Epithelial cell of esophagus (primary cell): Measurements from ENCODE around the gene TMEM178B.
"Not testable (repeated sequence)": the region's sequence is repeated elsewhere in the genome, so short reads cannot be mapped to it uniquely, and the experiment has no call there.

Experiments
- DNase-seq: peaks from one replicate; pipeline ENCODE4 v3.0.0; 2010; ENCODE audit warnings: low read depth
- H3K4me3 ChIP-seq: 2 replicates; pipeline ENCODE4 v1.5.1; 2011; ENCODE audit warnings: mild to moderate bottlenecking, low read length, control low read depth
- TF ChIP-seq, protein P1 (sequence below): IDR thresholded peaks from 2 replicates; pipeline ENCODE4 v1.5.1; 2011; ENCODE audit warnings: low read depth, mild to moderate bottlenecking, low read length, control low read depth, inconsistent platforms; ENCODE audit not compliant: insufficient read depth; ENCODE audit errors: missing control alignments

TMEM178B gene

GRCh38 chr7:141184532-141185190 lies 110.8 kb downstream of the TMEM178B start:
- no peak for DNase-seq
- TF ChIP-seq, protein P1, sequence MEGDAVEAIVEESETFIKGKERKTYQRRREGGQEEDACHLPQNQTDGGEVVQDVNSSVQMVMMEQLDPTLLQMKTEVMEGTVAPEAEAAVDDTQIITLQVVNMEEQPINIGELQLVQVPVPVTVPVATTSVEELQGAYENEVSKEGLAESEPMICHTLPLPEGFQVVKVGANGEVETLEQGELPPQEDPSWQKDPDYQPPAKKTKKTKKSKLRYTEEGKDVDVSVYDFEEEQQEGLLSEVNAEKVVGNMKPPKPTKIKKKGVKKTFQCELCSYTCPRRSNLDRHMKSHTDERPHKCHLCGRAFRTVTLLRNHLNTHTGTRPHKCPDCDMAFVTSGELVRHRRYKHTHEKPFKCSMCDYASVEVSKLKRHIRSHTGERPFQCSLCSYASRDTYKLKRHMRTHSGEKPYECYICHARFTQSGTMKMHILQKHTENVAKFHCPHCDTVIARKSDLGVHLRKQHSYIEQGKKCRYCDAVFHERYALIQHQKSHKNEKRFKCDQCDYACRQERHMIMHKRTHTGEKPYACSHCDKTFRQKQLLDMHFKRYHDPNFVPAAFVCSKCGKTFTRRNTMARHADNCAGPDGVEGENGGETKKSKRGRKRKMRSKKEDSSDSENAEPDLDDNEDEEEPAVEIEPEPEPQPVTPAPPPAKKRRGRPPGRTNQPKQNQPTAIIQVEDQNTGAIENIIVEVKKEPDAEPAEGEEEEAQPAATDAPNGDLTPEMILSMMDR = no peak
- no peak overlapping the region for H3K4me3 ChIP-seq

DNA sequence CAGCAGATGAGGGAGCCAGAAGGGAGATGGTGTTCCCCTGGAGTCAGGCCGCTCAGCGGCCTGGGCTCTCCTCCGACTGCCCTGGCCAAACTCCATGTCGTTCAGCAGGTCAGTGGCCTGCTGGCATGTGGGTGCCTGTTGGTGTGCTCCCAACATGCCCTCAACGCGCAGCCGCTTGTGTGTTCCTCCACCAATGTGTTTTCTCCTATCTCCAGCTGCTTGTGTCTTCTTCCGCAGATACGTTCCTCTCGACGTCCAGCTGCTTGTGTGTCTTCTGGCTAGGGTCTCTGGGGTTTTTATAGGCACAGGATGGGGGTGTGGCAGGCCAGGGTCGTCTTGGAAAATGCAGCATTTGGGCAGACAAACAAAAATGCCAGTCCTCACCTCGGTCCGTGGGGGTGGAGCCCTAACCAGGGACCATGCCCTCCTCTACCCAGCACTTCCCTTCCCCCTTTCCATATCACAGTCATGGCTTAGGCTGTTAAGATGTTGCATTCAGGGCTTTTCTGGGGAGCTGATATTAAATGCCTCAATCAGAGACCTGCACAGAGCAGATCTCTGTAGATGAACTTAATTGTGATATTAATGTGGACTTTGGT lies 111.6 kb downstream of the TMEM178B start:
- no peak overlapping the region for H3K4me3 ChIP-seq
- DNase-seq = no peak
- TF ChIP-seq, protein P1 = no peak

DNA sequence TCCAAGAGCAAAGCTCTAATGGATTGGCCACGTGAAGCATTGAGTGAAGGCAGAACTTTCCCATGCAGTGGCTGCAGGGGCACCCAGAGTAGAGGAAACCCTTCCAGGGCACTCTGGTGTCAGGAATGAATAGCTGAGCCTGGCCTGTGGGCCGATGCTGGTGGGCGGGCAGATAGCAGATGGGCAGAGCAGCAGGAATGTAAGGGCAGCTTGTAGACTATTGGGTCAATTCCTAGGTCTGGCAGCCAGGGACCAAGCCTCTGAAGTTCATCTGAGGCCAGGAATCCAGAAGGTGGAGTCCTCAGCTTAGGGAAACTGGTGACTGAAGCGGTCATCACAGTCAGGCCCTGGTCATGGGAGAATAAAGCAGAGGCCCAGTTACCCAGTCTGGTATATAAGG lies 115.4 kb downstream of the TMEM178B start:
- TF ChIP-seq, protein P1 = no peak
- no peak overlapping the region for H3K4me3 ChIP-seq
- DNase-seq = no peak

DNA sequence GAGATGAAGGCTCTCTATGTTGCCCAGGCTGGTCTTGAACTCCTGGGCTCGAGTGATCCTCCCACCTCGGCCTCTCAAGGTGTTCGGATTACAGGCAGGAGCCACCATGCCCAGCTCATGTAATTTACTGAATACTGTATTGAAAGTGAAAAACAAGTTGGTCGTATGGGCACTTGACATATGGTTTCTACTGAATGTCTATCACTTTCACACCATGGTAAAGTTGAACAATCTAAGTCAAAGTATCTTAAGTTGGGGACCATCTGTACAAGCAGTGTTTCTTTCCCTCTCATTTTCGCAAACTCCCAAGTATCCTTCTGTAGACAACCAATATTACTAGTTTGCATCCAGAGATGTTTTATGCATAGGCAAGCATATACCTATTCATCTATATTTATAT lies 116.6 kb downstream of the TMEM178B start:
- no peak for DNase-seq
- no peak overlapping the region for H3K4me3 ChIP-seq
- TF ChIP-seq, protein P1 = no peak

DNA sequence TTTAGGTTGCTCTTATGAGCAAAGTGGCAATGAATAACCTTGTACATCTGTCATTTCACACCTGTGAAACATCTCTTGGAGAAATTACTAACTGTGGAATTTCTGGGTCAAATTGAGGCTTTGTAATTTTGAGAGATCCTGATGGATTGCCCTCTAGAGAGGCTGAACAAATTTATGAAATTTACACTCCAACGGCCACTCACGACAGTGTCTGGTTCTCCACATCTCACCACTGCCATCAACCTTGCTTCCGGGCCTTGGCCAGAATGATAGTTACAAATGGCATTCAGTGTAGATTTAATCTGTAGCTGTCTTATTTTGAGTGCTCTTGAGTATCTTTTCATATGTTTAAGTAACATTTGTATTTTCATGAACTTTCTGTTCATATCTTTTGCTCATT lies 117.4 kb downstream of the TMEM178B start:
- TF ChIP-seq, protein P1 = no peak
- no peak overlapping the region for H3K4me3 ChIP-seq
- DNase-seq = no peak

- H3K4me3 ChIP-seq = no peak overlapping the region
- DNase-seq = no peak
- TF ChIP-seq, protein P1 = no peak
These were observed 119.2 kb downstream of the TMEM178B start for GRCh38 chr7:141193066-141193465.

DNA sequence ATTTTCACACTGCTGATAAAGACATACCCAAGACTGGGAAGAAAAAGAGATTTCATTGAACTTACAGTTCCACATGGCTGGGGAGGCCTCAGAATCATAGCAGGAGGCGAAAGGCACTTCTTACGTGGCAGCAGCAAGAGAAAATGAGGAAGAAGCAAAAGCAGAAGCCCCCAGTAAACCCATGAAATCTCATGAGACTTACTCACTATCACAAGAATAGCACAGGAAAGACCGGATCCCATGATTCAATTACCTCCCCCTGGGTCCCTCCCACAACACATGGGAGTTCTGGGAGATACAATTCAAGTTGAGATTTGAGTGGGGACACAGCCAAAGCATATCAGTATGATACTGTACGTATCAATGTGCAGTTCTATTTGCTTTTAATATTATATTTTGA lies 121.9 kb downstream of the TMEM178B start:
- not testable (repeated sequence) for H3K4me3 ChIP-seq, DNase-seq
